Endothelial cell of umbilical vein (primary cell): ENCODE data around the gene CTNND1.

ENCODE experiments used
- EZH2 ChIP-seq: IDR thresholded peaks from 2 replicates; pipeline ENCODE4 v1.6.1; 2012; ENCODE audit warnings: borderline replicate concordance, low read depth, mild to moderate bottlenecking, moderate library complexity, low read length, inconsistent platforms; ENCODE audit not compliant: severe bottlenecking
- FOS ChIP-seq: IDR thresholded peaks from 2 replicates; pipeline ENCODE4 v1.6.1; 2011; ENCODE audit warnings: mild to moderate bottlenecking, low read length, moderate library complexity, borderline replicate concordance; ENCODE audit not compliant: insufficient read depth
- JUN ChIP-seq: IDR thresholded peaks from 2 replicates; pipeline ENCODE4 v1.6.1; 2011; ENCODE audit warnings: borderline replicate concordance, low read depth; ENCODE audit not compliant: insufficient read length, insufficient read depth
- MYC ChIP-seq: IDR thresholded peaks from one replicate; pipeline ENCODE4 v1.6.1; 2011; ENCODE audit warnings: mild to moderate bottlenecking, low read depth, low read length
- POLR2A ChIP-seq: IDR thresholded peaks from 2 replicates; pipeline ENCODE4 v1.6.1; 2012; ENCODE audit warnings: low read depth, mild to moderate bottlenecking, control low read depth, low read length
- POLR2AphosphoS5 ChIP-seq: IDR thresholded peaks from 2 replicates; pipeline ENCODE4 v1.6.1; 2012; ENCODE audit warnings: low read depth, mild to moderate bottlenecking, control low read depth, low read length, moderate library complexity; ENCODE audit not compliant: insufficient read depth
- TF ChIP-seq, protein P1 (sequence below), 2 donors: IDR thresholded peaks; 1 replicate in 1 of 2; 2 replicates in 1 of 2; pipeline ENCODE4 v1.5.1; 2011; ENCODE audit warnings: low read length in 2 of 2, mild to moderate bottlenecking in 2 of 2, moderate library complexity in 2 of 2, control low read depth in 1 of 2, inconsistent platforms in 1 of 2, low read depth in 1 of 2; ENCODE audit not compliant: insufficient read depth in 1 of 2; ENCODE audit errors: extremely low read depth in 1 of 2

DNA sequence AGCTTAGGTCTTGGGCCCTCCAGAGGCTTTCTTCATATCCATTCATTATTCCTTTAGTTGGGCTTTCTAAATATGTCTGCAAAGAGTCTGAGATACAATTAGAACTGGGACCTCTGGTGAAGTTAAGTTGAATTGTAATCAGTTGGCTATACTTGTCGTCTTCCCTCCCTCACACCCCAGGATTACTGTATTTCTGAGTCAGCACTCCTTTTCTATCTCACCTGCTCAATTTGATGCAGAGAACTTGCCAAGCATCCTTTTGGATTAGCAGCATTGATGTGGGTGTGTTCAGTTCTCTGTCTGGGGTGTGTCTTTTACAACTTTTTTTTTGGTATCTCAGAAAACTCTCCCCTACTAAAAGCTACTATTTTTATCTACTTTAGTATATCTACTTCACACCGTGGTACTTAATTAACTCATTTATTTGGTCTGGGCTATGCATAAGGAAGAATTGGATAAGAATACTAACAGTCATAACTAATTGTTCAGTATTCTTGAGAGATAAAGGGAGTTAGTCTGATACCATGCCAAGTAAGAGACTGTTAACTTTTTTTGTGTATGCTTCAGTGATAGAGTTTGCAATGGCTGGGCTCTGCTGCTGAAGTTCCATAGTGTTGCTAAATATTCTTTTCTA, 15.1 kb downstream of the CTNND1 start:
- TF ChIP-seq, protein P1, sequence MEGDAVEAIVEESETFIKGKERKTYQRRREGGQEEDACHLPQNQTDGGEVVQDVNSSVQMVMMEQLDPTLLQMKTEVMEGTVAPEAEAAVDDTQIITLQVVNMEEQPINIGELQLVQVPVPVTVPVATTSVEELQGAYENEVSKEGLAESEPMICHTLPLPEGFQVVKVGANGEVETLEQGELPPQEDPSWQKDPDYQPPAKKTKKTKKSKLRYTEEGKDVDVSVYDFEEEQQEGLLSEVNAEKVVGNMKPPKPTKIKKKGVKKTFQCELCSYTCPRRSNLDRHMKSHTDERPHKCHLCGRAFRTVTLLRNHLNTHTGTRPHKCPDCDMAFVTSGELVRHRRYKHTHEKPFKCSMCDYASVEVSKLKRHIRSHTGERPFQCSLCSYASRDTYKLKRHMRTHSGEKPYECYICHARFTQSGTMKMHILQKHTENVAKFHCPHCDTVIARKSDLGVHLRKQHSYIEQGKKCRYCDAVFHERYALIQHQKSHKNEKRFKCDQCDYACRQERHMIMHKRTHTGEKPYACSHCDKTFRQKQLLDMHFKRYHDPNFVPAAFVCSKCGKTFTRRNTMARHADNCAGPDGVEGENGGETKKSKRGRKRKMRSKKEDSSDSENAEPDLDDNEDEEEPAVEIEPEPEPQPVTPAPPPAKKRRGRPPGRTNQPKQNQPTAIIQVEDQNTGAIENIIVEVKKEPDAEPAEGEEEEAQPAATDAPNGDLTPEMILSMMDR (IDR thresholded peaks at IDR 0.05; ENCODE audit: extremely low read depth in 1 of 2, insufficient read depth in 1 of 2, low read depth in 1 of 2, low read length in 2 of 2) = no peak
- TF ChIP-seq POLR2A = no peak
- TF ChIP-seq MYC = no peak
- TF ChIP-seq EZH2 = no peak
- TF ChIP-seq POLR2AphosphoS5 = no peak
- no peak for TF ChIP-seq FOS
- TF ChIP-seq JUN = no peak
